ENCODE results near the gene MEIS1.

MEIS1 gene

GRCh38 chr2:66494708-66495107 is 59.8 kb downstream of the MEIS1 start:
- no peak overlapping the region for H3K4me3 ChIP-seq (ENCODE audit: low read length)
- DNase-seq (ENCODE audit: low read depth, low spot score): no peak

- DNase-seq (ENCODE audit: low read depth, low spot score): peak; percentile 5
- no peak overlapping the region for H3K4me3 ChIP-seq (ENCODE audit: low read length)
Observed at GRCh38 chr2:66495788-66496640, 61.1 kb downstream of the MEIS1 start.

- DNase-seq (ENCODE audit: low read depth, low spot score): no peak
- no peak overlapping the region for H3K4me3 ChIP-seq (ENCODE audit: low read length)
Observed at GRCh38 chr2:66496670-66497420, 61.9 kb downstream of the MEIS1 start.

- H3K4me3 ChIP-seq (ENCODE audit: low read length): no peak overlapping the region
- no peak for DNase-seq (ENCODE audit: low read depth, low spot score)
Observed at GRCh38 chr2:66497431-66498288, 62.7 kb downstream of the MEIS1 start.

GRCh38 chr2:66498289-66498975 is 63.5 kb downstream of the MEIS1 start:
- no peak for DNase-seq (ENCODE audit: low read depth, low spot score)
- no peak overlapping the region for H3K4me3 ChIP-seq (ENCODE audit: low read length)

- no peak for DNase-seq (ENCODE audit: low read depth, low spot score)
- H3K4me3 ChIP-seq (ENCODE audit: low read length): no peak overlapping the region
Observed at GRCh38 chr2:66501267-66501666, 66.3 kb downstream of the MEIS1 start.

GRCh38 chr2:66506265-66506664 is 71.3 kb downstream of the MEIS1 start:
- H3K4me3 ChIP-seq (ENCODE audit: low read length): no peak overlapping the region
- no peak for DNase-seq (ENCODE audit: low read depth, low spot score)

- no peak for DNase-seq (ENCODE audit: low read depth, low spot score)
- no peak overlapping the region for H3K4me3 ChIP-seq (ENCODE audit: low read length)
Observed at GRCh38 chr2:66507673-66508201, 72.8 kb downstream of the MEIS1 start.

- no peak overlapping the region for H3K4me3 ChIP-seq (ENCODE audit: low read length)
- DNase-seq (ENCODE audit: low read depth, low spot score): no peak
Observed at GRCh38 chr2:66508484-66509071, 73.7 kb downstream of the MEIS1 start.

- no peak for DNase-seq (ENCODE audit: low read depth, low spot score)
- H3K4me3 ChIP-seq (ENCODE audit: low read length): no peak overlapping the region
Observed at GRCh38 chr2:66509326-66509811, 74.4 kb downstream of the MEIS1 start.

- no peak for DNase-seq (ENCODE audit: low read depth, low spot score)
- no peak overlapping the region for H3K4me3 ChIP-seq (ENCODE audit: low read length)
Observed at GRCh38 chr2:66512626-66513025, 77.7 kb downstream of the MEIS1 start.

GRCh38 chr2:66515743-66516142 is 80.8 kb downstream of the MEIS1 start:
- no peak for DNase-seq (ENCODE audit: low read depth, low spot score)
- no peak overlapping the region for H3K4me3 ChIP-seq (ENCODE audit: low read length)

GRCh38 chr2:66516499-66516898 is 81.6 kb downstream of the MEIS1 start:
- H3K4me3 ChIP-seq (ENCODE audit: low read length): no peak overlapping the region
- DNase-seq (ENCODE audit: low read depth, low spot score): no peak

- no peak for DNase-seq (ENCODE audit: low read depth, low spot score)
- no peak overlapping the region for H3K4me3 ChIP-seq (ENCODE audit: low read length)
Observed at GRCh38 chr2:66517772-66518171, 82.8 kb downstream of the MEIS1 start.

- H3K4me3 ChIP-seq (ENCODE audit: low read length): no peak overlapping the region
- no peak for DNase-seq (ENCODE audit: low read depth, low spot score)
Observed at GRCh38 chr2:66519264-66519843, 84.4 kb downstream of the MEIS1 start.

GRCh38 chr2:66521291-66521922 is 86.5 kb downstream of the MEIS1 start:
- no peak overlapping the region for H3K4me3 ChIP-seq (ENCODE audit: low read length)
- DNase-seq (ENCODE audit: low read depth, low spot score): no peak

GRCh38 chr2:66522611-66523376 is 87.9 kb downstream of the MEIS1 start:
- DNase-seq (ENCODE audit: low read depth, low spot score): no peak
- H3K4me3 ChIP-seq (ENCODE audit: low read length): no peak overlapping the region

Measured in Jurkat, Clone E6-1 (cell line).